Keratinocyte (primary cell): ENCODE measurements around the gene MRC2.

ENCODE experiments used
- CTCF ChIP-seq, 3 experiments: IDR thresholded peaks in 1 of 3; conservative IDR thresholded peaks in 1 of 3; optimal IDR thresholded peaks in 1 of 3; 2 replicates in 2 of 3; 3 replicates in 1 of 3; pipeline versions ENCODE3 to v1.5.1; 2011; ENCODE audit warnings: low read length in 3 of 3, mild to moderate bottlenecking in 3 of 3, moderate library complexity in 2 of 3, control low read depth in 1 of 3, inconsistent platforms in 1 of 3; ENCODE audit not compliant: insufficient read depth in 2 of 3; ENCODE audit errors: extremely low read depth in 1 of 3
- EZH2 ChIP-seq: IDR thresholded peaks from one replicate; pipeline ENCODE4 v1.6.1; 2012; ENCODE audit warnings: inconsistent platforms, mild to moderate bottlenecking, low read length, moderate library complexity

GRCh38 chr17:62592341-62593099 is 35.0 kb upstream of the MRC2 start:
- TF ChIP-seq CTCF (optimal IDR thresholded peaks at IDR 0.05 in 1 of 3, IDR thresholded peaks at IDR 0.05 in 1 of 3, conservative IDR thresholded peaks at IDR 0.05 in 1 of 3; ENCODE audit: extremely low read depth in 1 of 3, insufficient read depth in 2 of 3, low read length in 3 of 3): no peak
- TF ChIP-seq EZH2: no peak
